Renal cortex interstitium (tissue), 11 donors: ENCODE measurements around the gene FKBP6. TPM values are rescaled to one million over a fixed set of nuclear protein-coding genes. Genes with fewer than 3 reads are reported as not detected.
"Not testable (repeated sequence)": the region's sequence is repeated elsewhere in the genome, so short reads cannot be mapped to it uniquely, and the experiment has no call there.

Experiments
- DNase-seq, 11 donors: peaks; one replicate each; pipeline ENCODE4 v3.0.0-alpha.2; 2013; ENCODE audit warnings: low read depth in 9 of 11, low spot score in 4 of 11; ENCODE audit errors: extremely low read depth in 1 of 11
- polyA plus RNA-seq, 3 donors: library from polyadenylated mRNA; unstranded; fragments of 120-200 nt; gene quantifications; one replicate each; pipeline ENCODE4 v1.2.1, GENCODE V29; 2013; ENCODE audit not compliant: insufficient read length in 3 of 3

Gene FKBP6
- polyA plus RNA-seq, 3 donors = 0.25 to 0.70 (median 0.26) TPM

DNA sequence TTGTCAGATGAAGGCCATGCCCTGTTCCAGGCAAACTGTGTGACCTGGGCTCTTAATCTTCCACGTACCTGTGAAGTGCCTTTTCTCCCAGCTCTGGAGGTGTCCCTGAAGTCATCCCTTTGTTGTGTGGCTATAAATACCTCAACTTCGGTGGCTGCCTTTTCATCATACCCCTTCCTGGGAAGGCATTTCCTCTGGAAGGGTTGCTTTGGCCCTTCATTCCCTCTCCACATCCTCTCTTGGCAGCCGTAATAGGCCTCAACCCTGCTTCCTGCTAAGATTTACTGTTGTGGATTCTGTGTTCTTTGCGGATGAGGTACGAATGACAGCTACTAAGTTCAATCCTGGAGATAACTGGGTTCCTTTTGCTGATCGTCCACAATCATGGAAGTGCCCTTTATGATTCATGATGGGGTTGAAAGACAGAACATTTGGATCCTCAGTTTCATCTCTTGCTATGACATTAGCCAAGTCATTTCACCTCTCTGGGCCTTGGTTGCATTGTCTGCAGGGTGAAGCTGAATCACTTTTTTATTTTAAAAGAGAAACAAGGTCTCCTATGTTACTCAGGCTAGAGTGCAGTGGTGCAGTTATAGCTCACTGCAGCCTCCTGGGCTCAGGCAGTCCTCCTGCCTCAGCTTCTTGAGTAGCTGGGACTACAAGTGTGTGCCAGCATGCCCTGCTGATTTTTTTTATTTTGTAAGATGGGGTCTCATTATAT is 23.6 kb downstream of the FKBP6 start:
- no peak for DNase-seq

DNA sequence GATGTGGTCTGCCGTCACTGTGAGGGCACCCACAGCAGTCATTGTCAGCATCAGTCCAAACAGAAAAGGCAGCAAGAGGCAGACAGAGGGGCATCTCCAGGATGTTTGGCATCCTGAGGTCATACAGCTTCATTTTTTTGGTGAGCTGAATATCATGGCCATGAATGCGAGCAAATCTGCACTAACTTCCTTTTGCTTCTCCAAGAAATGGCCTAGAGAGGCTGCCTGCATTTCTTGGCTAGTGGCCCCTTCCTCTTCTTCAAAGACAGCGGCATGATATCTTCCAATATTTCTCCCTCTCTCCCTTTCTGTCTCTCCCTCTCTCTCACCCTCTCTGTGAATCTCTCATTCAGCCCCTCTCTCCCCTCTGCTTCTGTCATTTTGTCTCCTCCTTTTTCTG is 24.8 kb downstream of the FKBP6 start:
- DNase-seq = no peak

DNA sequence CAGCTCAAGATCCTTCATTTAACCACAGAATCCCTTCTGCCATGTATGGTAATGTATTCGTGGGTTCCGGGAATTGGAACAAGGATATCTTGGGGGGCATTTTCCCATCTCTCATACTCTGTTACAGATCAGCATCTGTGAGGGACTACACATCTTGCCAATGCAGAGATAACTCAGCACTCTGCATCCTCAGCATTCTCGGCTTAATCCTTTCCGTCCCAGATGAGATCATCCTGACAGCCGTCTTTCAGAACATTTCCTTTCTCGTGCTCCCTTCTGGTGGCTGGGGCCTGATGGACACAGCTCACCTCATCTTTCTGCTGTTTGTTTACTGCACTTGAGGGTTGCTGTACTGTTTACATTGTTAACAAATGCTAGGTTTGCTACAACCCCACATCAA is 25.3 kb downstream of the FKBP6 start:
- no peak for DNase-seq

DNA sequence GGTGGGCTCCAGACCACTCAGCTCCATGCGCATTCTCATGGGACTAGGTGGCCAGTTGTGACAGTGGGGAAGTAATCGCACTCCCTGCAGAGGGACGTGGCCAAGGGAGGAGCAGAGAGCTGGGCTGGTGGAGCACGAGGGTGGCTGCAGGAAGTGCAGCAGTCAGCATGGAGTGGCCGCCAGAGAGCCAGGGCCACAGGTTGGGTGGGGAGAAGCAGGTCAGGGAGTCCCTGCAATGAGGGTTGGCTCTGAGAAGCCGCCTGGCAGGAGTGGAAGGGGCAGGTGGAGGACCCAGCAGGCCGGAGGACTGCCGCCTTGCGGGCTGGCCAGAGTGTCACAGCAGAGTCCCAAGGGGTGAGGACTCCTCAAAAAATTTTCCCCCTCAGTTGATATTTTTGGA is 26.2 kb downstream of the FKBP6 start:
- DNase-seq = no peak

GRCh38 chr7:73354821-73355220 is 26.9 kb downstream of the FKBP6 start:
- no peak for DNase-seq

GRCh38 chr7:73356159-73356558 is 28.2 kb downstream of the FKBP6 start:
- no peak for DNase-seq

- DNase-seq = no peak
Measured at GRCh38 chr7:73358590-73359275, 30.8 kb downstream of the FKBP6 start.

- DNase-seq = no peak
Measured at GRCh38 chr7:73359306-73359705, 31.3 kb downstream of the FKBP6 start.

- no peak for DNase-seq
Measured at GRCh38 chr7:73359746-73360375, 31.9 kb downstream of the FKBP6 start.

GRCh38 chr7:73360590-73360989 is 32.6 kb downstream of the FKBP6 start:
- DNase-seq = not testable (repeated sequence)

DNA sequence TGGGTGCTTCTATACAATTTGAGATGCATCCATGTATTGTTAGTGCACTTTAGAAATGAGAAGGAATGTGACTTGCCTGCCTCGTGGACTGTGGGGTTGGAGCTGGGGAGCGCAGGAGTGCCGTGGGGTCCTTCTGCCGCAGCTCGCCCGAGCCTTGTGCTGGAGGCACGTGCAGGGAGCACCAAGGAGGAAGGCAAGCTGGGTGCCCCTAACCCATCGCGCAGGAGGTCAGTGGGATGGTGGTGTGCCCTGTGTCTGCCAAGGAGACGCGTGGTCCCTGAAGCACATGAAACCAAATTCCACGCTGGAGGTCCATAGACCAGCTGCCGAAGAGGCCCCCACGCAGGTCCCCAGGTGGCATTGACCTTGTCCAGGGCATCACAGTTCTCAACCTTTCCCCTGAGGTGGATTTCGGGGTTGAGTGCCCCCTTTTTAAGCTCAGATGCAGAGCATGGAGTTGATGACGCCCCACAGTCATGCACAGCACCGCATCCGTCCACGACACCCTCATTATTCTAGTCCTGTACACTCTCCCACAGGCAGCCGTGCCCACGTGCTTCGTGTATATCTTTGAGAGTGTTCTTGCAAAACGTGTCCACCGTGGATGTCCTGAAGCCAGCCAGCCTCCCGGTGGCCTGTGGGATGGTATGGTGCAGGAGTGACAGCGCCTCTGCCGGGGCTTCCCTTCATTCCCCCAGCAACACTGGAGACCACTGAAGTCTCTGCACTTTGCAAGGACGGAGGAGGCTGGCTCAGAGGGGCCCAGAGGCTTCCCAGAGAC is 35.5 kb downstream of the FKBP6 start:
- no peak for DNase-seq

DNA sequence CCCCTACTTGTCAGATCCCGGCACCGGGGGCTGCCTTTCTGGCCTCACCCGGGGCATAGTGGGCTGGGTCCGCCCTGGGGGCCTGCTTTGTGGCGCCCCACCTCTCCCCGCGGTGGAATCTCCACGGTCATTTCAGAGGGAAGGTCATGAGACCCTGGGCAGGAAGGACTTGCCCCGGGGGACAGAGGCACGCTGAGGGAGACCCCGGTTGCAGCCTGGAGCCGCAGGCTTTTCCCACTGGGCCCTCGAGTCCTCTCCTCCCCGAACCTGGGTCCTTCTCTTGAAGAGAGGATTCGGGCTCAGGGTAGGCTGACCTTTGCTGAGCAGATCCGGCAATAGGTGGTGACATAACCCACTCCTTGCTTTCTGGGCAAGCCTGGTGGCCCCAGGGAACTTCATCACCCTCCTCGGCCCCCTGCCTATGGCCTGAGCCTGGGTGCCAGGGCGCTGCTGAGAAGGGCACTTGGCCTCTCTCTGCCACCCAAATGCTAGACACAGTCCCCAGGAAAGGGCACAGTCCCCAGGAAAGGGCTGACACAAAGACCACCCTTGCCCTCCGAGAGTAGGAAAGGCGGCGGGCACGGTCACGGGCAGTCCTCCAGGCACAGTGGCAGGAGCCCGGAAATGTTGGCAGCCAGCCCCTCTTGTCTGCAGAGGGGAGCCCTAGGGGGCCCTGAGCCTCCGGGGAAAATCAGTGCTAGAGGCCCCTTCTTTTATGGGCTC is 36.2 kb downstream of the FKBP6 start:
- no peak for DNase-seq

GRCh38 chr7:73366127-73366526 is 38.2 kb downstream of the FKBP6 start:
- no peak for DNase-seq

DNA sequence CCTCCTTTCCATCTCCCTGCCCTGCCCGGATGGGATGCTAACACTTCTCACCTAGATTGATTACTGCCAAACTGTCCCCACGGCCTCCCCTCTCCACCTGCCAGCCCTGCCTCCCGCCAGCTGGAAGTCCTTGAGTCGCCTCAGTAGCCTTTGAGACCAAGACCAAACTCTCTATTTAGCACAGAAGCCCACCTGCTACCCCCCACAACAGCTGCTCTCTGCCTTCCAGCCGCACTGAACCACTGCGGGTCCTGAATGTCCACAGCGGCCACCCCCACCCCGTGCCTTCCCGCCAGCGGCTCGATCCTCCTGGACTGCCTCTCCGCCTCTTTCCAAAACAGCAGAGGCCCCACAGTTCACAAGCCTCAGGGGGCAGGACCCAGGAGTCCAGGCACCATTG is 39.0 kb downstream of the FKBP6 start:
- DNase-seq = no peak

- no peak for DNase-seq
Measured at GRCh38 chr7:73369009-73369408, 41.0 kb downstream of the FKBP6 start.

- DNase-seq = no peak
Measured at GRCh38 chr7:73369622-73370021, 41.7 kb downstream of the FKBP6 start.

GRCh38 chr7:73373741-73374140 is 45.8 kb downstream of the FKBP6 start:
- DNase-seq = no peak

DNA sequence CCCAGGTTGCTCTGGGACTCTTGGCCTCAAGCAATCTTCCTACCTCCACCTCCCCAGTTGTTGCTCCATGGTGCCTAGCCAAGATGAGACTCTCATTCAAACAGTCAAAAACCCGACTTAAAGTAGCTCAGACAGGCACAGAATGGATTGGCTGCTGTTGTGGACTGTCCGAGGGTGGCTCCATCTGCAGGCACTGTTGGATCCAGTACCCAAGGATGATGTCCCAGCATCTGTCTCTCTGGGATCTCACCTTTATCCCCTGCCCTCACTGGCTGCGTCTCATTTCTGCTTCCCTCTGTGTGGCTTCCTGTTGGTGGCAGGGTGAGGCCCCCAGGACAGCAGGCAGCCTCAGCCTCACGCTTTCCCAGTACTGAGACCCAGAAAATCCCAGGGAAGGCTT is 48.3 kb downstream of the FKBP6 start:
- DNase-seq = not testable (repeated sequence)
